ENCODE data around the gene CORO6. TPM values are rescaled to one million over a fixed set of nuclear protein-coding genes. Genes with fewer than 3 reads are reported as not detected.

Gene CORO6
- total RNA-seq, 1 donor from 2014 or later, result 1.4 TPM

GRCh38 chr17:29612404-29613280 lies 10.1 kb downstream of the CORO6 start:
- ATAC-seq, result no peak

GRCh38 chr17:29612094-29612403 lies 10.7 kb downstream of the CORO6 start:
- no peak for ATAC-seq

GRCh38 chr17:29611351-29612093 lies 11.2 kb downstream of the CORO6 start:
- no peak for ATAC-seq

GRCh38 chr17:29610395-29610794 lies 12.3 kb downstream of the CORO6 start:
- ATAC-seq, result no peak

- ATAC-seq, result no peak
These were observed 13.7 kb downstream of the CORO6 start for GRCh38 chr17:29608986-29609385.

- no peak for ATAC-seq
These were observed 15.0 kb downstream of the CORO6 start for GRCh38 chr17:29607557-29608195.

GRCh38 chr17:29603109-29603674 lies 19.5 kb downstream of the CORO6 start:
- no peak for ATAC-seq

- no peak for ATAC-seq
These were observed 25.1 kb downstream of the CORO6 start for GRCh38 chr17:29597361-29598172.

- ATAC-seq, result no peak
These were observed 25.9 kb downstream of the CORO6 start for GRCh38 chr17:29596811-29597210.

GRCh38 chr17:29595943-29596774 lies 26.6 kb downstream of the CORO6 start:
- no peak for ATAC-seq

- ATAC-seq, result no peak
These were observed 27.4 kb downstream of the CORO6 start for GRCh38 chr17:29595107-29595942.

- ATAC-seq, result no peak
These were observed 28.1 kb downstream of the CORO6 start for GRCh38 chr17:29594519-29595090.

- ATAC-seq, result no peak
These were observed 28.9 kb downstream of the CORO6 start for GRCh38 chr17:29593591-29594518.

GRCh38 chr17:29592850-29593551 lies 29.7 kb downstream of the CORO6 start, which contains the start of gene ANKRD13B:
ANKRD13B (plus strand) TSS chr17:29593132; CDS start chr17:29593622, 490 bp downstream.
- ATAC-seq, result no peak

GRCh38 chr17:29591737-29592608 lies 30.7 kb downstream of the CORO6 start:
- ATAC-seq, result peak; percentile 63

- ATAC-seq, result peak; percentile 10
These were observed 31.5 kb downstream of the CORO6 start for GRCh38 chr17:29591146-29591736.
